NCI-H2081 (cell line): ENCODE data around the gene FRMD1.

Experiments used
- DNase-seq, 2 experiments: peaks; one replicate each; lab custom pipeline; 2025; lab: John Stamatoyannopoulos, UW

The FRMD1 gene

DNA sequence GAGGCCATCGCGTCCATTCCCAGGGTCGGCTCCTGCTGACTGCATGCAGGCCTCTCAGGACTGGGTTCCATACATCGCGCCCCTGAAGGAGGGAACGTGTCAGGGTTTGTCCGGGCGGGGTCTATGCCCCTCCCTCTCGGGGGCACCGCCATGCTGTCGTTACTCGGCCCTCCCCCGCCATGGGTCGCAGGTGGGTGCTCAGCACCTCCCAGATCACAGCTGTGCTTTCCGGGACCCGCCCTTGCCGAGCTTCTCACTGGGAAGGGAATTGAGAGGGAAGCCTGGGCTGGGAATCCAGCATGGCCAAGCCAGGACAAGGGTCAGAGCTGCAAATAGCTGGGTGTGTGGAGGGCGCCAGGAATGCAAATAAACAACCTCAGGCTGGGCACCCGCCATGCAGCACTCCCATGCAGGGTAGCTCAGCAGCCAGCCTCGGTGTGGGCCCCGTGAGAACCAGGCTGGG, at the start of gene FRMD1:
Gene FRMD1, minus strand, starts transcription at position 270 of the 463 bp plus-strand sequence. Its CDS starts 118 bp downstream, at position 152.
- DNase-seq: no peak

DNA sequence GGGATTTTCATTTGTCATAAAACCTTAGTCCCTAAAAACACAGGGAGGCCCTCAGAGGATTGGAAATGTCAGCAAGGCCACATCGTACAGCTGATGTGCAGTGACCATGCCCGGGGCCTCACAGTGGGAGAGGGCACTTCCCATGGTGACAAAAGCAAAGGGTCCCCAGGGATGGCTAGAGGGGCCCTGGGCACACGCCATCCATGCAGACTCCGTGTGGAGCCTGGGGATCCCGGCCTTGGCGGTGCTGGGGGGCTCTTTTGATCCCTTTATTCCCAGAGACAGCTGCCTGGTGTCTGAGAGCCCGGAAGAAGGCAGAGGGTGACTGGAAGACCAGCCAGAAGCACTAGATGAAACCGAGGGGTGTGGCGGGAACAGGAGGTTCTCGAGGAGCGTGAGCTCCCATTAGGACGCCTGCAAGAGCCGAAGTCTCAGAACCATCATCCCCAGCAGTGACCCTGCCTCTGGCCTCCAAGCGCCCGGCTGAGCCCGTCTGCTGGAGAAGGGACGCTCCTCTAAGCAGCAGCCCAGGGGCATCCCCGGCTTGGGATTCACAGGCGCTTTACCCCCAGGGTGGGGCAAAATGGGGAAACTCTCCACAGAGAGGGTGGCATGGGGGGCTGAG, 49.1 kb upstream of the FRMD1 start:
- no peak for DNase-seq

DNA sequence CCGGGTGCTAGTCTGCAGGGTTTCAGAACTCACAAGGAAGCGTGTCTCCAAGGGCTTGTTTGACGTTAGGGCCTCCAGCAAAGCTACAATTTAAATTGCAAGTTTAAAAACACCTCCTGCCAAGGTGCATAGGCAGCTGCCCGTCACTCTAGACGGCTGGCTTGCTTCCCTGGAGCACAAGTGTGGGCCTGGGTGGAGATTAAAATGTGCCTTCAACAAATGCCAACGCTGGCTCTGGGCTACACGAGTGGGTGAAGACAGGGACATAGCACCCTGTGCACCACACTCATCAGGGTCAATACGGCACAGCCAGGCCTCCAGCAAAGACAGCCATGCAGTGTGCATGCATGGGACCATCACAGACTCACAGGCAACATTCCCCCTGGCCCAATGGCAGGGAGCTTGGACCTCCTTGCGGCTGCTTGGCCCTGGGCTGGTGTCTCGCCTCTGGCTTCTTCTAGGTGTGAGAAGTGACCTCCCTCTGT, 48.4 kb upstream of the FRMD1 start:
- no peak for DNase-seq

DNA sequence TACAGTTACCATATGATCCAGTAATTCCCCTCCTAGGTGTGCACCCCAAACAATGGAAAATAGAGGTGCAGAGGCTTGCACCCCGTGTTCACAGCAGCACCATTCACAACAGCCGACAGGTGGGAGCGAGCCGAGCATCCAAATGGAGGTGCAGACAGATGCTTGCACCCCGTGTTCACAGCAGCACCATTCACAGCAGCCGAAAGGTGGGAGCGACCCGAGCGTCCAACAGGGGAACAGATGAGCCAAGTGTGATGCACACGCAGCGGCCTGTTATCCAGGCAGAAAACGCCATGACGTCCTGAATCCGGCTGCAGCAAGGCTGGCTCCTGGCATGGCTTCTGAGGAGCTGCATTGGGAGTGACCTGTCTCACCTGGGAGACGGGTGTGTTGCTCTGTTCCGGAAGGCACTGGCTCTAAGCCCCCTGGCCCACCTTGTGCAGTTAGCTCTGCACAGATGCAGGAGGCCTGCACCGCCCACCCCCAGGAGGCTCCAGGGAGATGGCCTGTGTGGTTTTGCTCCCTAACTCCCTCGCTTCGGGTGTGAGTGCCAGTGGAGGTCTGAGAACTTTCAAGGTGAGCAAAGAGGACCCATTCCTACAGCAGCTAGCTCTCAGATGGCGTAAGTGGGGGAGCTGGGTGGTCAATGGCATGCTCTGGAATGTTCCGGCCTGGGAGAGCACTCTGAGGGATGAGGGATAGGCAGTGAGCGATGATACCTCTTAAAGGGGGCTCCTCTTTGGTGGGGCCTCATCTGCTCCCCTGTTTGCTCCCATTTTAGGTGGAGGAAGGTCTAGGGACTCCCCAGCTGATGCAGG, 47.8 kb upstream of the FRMD1 start:
- no peak for DNase-seq

DNA sequence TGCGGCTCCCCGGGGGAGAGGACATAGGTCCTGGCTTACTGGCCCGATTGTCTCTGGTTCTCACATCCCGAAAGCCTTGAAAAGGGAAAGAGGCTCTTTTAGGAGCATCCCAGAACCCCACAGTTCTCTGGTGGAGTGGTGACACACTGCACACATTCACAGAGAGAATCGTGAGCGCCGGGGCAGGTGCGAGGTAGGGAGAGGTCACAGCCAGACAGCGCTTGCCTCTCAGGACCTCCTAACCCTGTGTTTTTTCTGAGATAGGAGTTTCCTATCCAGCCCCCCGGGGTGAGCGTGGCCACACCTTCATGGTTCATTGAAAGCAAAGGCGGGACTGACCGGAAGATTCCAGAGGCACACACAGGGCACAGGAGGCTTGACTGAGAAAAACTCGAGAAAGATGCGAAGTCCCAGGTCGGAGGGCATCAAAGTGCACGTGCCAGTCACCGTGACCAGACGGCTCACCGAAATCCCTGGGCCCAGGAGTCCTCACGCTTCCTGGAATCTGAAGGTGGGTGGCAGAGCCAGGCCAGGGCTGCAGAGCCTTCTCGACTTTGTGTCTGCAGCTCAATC, 46.5 kb upstream of the FRMD1 start:
- DNase-seq: no peak

DNA sequence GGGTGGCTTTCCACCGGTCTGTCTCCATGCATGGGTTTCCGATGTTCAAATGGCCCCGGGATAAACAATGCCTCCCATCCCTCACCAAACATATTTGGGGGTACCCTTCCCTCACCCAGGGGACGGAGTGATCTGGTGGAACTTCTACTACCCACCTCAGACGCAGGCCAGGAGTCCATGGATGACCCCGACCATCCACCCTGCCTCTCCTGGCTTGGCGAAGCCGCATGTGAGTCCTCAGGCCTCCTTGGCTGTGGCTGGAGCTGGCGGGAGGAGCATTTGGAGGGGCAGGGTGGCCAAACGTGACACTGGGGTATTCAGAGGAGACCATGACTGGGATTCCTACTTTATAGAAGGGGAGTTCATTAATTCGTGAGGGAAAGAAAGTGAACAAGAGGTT, 45.9 kb upstream of the FRMD1 start:
- DNase-seq: no peak

DNA sequence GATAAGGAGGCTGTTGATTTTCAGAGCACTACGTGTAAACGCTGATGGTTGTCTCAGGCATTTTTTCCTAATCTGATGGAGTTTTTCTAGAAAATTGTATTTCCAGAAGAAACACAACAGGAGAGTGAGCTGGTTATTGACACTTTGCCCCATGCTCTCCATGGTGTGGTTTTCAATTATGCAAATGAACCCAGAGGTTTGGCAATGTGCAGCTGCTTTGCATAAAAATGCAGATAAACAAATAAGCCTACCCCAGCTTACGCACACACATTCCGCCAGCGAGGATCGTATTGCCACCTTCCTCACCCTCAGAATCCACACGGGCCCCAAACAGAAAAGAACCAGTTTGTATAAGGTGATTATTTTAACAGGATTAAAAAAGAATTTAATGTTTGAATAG, 45.1 kb upstream of the FRMD1 start:
- DNase-seq: no peak

DNA sequence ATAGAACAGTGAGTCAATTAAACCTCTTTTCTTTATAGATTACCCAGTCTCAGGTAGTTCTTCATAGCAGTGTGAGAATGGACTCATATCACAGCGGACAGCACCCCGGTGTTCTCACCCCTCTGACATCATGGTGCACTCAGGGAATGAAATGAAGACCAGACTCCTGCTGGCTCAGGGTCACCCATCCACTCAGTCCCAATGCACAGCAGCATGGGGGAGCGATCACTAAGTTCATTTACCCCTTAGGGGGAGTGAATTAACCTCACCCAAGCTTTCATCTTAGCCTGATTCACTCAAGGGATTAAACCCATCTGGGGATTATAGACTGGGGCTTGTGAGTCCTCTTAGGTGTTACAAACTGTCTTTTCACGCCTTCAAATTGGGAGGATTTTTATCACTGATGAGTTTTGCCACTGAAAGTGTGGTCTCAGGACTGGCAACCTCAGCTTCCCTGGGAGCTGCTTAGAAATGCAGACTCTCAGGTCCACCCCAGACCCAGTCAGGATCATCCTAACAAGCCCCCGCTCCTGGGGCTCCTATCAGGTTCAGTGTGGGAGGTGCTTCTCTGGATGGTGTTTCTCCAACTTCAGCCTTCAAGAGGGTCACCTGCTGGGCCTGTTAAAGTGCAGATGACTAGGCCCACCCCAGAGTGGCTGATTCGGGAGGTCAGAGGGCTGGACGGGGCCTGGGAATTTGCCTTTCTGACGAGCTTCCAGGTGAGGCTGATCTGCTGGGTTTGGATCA, 44.3 kb upstream of the FRMD1 start:
- DNase-seq: no peak

DNA sequence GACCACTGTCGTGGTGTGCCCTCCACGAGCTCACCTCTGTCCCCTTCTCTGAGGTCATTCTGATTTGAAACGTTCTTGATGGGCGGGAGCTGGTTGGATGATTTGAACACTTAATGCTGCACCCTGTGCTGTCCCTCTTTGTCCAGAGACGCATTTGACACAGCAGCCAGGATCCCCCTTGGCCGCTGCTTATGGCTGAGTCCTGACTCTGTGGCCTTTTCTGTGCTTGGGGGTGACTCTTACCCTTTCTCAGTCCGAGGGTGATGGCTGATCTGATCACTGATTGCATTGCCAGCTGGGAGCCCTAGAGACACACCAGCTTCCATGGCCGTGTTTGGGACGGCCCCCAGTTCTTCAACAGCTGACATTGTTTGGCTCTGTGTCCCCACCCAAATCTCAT, 43.5 kb upstream of the FRMD1 start:
- no peak for DNase-seq

DNA sequence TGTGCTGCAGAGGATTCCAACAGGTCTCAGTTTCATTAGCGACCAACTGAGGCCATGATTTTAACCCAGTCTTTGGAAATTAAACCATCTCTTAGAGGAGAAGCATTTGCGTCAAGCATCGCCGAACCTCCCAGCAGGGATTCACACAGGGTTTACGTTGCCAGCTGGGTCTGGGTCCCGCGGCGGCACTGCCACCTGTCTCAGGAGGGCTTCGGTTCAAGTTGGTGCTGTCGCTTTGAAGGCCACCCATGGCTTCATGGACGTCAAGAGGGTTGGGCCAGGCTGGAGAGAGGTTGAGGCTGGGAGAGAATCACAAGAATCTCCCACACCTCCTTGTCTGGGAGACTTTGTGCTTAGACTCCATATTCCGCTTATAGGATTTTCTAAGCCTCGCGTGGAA, 43.0 kb upstream of the FRMD1 start:
- DNase-seq: no peak

DNA sequence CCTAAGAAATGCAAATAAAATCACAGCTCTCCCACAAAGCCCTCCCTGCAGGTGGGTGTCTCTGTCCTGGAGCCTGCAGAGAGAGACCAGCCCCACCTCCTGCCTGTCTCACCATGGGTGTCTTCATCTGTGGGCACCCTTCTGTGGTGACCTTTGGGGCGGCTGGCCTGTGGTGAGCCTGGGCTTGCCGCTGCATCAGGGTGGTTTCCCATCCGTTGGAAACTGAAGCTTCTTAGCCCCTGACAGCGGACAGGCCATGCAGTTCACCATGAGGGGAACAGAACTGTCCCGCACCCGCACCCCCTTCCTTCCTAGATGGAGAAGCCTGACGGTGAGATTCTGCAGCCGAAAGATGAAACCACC, 42.3 kb upstream of the FRMD1 start:
- DNase-seq: no peak

DNA sequence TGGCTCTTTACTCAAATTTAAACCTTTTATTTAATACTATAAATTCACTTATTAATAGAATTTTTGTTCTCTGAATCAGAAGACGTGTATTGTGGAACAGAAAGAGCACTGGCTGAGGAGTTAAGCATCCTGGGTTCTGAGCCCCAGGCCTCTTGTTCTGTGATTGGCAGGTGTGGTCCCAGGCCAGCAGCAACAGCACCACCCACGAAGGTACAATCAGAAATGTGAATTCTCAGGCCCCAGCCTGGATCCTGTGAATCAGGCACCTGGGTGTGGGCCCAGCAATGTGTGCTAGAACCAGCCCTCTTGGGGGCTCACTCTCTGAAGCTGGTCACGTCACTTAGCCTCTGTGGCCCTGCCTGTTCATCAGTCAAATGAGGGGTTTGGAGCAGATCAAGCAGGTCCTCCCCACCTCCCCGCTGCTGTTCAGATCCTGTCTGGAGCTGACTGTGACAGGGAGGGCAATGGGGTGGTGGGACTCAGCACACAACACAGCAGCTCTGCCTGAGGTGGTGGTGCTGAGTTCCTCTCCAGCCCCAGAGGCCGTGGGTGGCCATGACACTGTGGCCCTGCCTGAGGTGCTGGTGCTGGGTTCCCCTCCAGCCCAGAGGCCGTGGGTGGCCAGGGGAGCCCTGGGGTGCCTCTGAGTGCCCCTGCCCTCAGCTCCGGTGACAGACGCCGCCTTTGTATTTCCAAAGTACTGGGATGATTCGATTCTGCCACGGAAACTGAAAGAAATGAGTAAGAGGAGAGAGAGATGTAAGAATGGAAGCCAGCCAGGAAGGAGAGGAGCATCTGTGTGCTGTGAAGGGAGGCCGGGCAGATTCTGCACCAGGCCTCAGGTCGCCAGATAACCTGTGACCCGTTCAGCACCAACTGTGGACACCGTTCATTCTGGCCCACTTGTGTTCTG, 41.6 kb upstream of the FRMD1 start:
- DNase-seq: no peak

DNA sequence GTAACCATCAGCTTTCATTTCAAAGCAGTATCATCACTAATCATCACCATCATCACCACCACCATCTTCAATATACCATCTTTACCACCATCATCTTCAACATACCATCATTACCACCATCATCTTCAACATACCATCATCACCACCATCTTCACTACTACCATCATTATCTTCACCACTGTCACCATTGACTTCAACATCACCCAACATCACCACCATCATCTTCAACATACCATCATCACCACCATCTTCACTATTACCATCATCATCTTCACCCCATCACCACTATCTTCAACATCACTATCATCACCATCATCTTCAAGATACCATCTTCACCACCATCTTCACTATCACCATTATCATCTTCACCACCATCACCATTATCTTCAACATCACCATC, 40.5 kb upstream of the FRMD1 start:
- DNase-seq: no peak

DNA sequence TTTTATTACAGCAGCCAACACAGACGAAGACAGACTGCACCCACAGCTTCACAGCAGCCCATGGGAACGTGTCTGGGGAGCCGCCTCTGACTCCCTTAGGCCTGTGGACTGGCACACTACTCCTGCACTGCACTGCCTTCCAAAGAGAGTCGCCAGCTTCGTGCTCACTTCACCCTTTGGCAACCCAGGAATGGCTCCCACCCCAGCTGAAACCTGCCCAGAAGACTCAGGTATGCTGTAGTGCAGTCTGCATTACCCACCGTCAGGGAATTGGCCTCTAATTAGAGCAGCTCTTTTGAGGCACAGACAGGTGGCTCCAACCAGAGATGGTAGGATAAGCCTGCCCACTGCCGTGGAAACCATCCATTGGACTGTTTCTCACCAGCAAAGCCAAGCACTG, 39.9 kb upstream of the FRMD1 start:
- DNase-seq: no peak

DNA sequence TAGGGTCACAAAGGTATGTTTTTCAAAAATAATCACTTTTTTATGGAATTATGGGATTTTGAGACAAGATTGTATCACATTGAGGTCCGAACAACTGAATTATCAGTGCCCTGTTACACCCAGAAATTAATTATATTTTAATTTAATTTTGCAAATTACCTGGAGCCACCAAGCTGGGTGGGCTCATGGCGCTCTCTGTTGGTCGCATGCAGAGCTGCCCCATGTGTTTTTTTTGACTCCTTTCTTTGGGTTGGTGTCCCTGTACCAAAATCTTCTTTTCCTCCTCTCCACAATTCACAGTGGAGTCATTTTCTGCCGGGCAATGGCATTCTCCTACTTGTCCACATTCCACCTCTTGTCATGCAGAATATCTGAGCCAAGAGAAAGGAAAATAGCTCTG, 38.9 kb upstream of the FRMD1 start:
- no peak for DNase-seq

DNA sequence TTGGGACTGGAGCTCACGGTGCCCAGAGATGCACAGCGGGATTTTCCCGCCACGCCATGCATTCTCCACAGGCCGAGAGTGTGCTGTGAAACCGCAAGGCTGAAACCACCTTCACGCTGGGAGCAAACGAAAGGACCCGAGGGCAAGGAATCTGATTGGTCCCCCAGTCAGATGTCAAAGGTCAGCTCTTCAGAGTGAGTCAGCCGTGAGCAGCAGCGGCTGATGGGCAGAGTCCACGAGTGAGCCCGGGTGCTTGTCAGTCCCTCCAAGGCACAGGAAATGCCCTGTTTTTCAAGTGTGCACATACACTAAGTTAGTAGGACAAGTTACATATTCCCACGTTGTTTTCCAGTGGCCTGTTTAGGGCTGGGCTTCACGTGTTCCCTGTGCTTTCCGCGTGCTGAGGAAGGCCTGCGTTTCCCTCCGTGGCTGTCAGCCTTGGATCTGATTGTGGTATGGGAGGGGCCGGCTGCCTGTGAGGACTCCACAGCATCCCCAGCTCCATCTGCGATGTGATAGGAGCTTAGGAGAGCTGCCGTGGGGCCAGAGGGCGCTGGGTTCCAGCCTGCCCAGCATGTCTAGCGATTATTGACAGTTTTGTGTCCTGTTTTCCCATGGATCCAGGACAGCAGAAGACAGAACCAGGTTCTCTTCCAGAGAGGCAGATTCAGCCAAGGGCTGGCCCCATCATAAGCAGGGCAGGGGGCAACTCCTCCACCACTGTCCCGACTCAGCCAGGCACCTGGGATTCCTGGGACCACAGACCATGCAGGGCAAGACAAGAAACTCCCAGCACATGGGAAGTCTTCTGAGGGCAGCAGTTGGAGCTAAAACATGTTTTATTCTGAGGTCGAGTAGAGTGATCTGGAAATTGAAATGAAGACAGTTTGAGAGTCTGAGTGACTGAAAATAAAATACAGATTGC, 38.2 kb upstream of the FRMD1 start:
- no peak for DNase-seq

DNA sequence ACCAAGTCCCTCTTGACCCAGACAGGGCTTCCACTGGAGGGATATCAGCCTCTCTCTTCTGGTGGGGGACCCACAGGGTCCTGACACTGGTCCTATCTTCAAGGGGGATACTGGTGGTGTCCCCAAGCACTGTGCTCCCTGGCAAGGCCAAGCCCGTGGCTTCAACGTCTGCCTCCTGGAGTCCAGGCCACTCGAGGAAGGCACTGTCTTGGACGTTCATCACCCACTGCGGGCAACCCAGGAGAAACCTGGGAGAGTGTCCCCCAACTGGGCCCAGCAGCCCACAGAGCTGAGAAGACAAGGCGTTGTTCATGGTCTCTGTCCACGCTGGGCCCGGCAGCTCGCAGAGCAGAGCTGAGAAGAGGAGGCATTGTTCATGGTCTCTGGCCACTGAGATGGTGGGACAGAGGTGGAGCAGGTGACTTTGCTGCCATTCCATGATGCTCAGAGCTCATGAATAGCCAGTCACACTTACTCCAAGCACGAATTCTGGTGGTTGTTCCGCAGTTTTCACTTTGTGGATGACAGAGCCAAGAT, 37.5 kb upstream of the FRMD1 start:
- no peak for DNase-seq

DNA sequence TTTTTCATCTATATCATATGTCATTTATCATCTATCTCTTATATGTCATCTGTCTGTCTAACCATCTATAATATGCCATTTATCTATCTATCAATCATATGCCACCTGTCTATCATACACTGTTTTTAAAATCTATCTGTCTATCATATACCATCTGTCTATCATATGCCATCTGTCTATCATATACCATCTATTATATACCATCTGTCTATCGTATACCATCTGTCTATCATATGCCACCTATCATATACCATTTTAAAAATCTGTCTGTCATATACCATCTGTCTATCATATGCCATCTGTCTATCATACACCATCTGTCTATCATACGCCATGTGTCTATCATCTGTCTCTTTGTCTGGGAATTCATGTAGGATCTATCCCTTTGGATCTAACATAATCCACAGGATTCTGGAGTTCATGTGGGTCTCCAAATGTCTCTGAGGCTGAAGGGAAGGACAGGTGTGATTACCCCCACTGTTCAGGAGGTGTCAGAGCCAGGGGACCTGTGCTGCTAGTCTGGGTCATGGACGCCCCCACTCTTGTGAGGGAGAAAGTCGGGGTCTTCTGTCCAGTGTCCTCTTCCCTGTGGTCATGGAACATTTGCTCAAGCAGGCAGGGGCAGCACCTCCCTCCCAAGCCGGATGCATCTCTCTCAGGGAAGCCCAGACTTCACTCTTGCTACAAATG, 36.9 kb upstream of the FRMD1 start:
- DNase-seq: no peak

DNA sequence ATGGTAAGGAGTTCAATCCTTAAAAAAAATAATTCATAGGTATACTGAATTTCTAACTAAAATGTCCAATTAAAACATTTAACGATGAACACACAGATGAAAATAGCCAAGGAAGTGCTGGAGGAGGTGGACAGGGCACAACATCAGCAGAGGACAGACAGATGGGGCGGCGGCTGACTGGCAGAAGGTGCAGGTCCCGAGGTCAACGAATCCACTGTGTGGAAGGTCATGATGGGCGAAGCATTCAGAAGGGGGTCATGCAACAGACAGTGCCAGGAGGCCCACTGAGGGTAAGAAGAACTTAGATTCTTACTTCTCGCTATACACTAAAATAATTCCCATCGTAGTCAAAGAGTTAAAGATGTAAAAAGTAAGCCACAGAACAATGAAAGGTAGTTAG, 34.2 kb upstream of the FRMD1 start:
- DNase-seq: no peak
